Upper lobe of right lung (tissue), 1 donor: ENCODE measurements around the gene ALDH1A3. TPM values are rescaled to one million over a fixed set of nuclear protein-coding genes. Genes with fewer than 3 reads are reported as not detected.

Source experiments
- ATAC-seq: fragments of 200-7000 bp; cut with Tn5 transposase; one replicate; pipeline ENCODE4 v1.9.1; 2020; ENCODE audit warnings: mild to moderate bottlenecking, moderate library complexity
- DNase-seq: peaks from one replicate; pipeline ENCODE4 v3.0.0-alpha.2; 2020
- H3K27ac ChIP-seq: fragments of 200-600 bp; one replicate; pipeline ENCODE4 v1.8.0; 2022
- H3K27me3 ChIP-seq: fragments of 200-600 bp; one replicate; pipeline ENCODE4 v1.8.0; 2022; ENCODE audit warnings: mild to moderate bottlenecking
- H3K36me3 ChIP-seq: fragments of 200-600 bp; one replicate; pipeline ENCODE4 v1.8.0; 2022
- H3K4me1 ChIP-seq: fragments of 200-600 bp; one replicate; pipeline ENCODE4 v1.8.0; 2022
- H3K4me3 ChIP-seq: fragments of 200-600 bp; one replicate; pipeline ENCODE4 v1.8.0; 2022; ENCODE audit warnings: mild to moderate bottlenecking
- H3K9me3 ChIP-seq: fragments of 200-600 bp; one replicate; pipeline ENCODE4 v1.8.0; 2022
- intact Hi-C: fragments of 100-400 bp; cut with DNase I; formaldehyde crosslinking; loops from one replicate; pipeline ENCODE4 v1.11.0; 2022
- total RNA-seq: library from RNA; stranded (reverse); fragmentation: NEBNext Ultra II Directional; extraction: Animal tissue kit (Norgen Biotek cat#: 25700); gene quantifications from one replicate; pipeline ENCODE4 v1.2.1, GENCODE V29; 2021
- TF ChIP-seq, protein P1 (sequence below): fragments of 200-600 bp; IDR thresholded peaks from one replicate; pipeline ENCODE4 v1.8.0; 2022; ENCODE audit warnings: antibody characterized with exemption
- donor health status: DM: no; HTN: yes; CAD: no; lungs with severe emphysema.

The ALDH1A3 gene
- total RNA-seq, 1 donor from 2014 or later: 9.9 TPM

DNA sequence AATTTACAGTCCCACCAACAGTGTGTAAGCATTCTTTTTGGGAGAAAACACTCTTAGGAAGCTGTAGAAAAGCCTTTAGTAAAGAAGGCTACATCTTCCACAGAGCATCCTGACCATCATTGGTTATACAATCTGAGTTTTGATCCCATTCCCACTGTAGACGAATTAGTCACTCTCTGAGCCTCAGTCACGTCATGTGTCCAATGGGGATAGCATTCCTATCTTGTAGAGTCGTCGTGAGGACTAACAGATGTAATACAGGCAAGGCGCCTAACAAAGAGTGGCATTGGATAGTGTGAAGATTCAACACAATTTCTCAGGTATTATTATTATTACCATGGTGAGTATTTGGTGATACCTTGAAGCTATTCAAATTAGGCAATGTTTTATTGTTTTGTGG is 44.0 kb upstream of the ALDH1A3 start:
- H3K27me3 ChIP-seq: no peaks in the 10 kb centered on the region
- ATAC-seq: no peak
- no peak for DNase-seq
- no peaks in the 10 kb centered on the region for H3K4me1 ChIP-seq
- no peak overlapping the region for H3K4me3 ChIP-seq
- intact Hi-C loops: no loop called here
- no peak overlapping the region for H3K27ac ChIP-seq
- TF ChIP-seq, protein P1, sequence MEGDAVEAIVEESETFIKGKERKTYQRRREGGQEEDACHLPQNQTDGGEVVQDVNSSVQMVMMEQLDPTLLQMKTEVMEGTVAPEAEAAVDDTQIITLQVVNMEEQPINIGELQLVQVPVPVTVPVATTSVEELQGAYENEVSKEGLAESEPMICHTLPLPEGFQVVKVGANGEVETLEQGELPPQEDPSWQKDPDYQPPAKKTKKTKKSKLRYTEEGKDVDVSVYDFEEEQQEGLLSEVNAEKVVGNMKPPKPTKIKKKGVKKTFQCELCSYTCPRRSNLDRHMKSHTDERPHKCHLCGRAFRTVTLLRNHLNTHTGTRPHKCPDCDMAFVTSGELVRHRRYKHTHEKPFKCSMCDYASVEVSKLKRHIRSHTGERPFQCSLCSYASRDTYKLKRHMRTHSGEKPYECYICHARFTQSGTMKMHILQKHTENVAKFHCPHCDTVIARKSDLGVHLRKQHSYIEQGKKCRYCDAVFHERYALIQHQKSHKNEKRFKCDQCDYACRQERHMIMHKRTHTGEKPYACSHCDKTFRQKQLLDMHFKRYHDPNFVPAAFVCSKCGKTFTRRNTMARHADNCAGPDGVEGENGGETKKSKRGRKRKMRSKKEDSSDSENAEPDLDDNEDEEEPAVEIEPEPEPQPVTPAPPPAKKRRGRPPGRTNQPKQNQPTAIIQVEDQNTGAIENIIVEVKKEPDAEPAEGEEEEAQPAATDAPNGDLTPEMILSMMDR: no peak
- H3K36me3 ChIP-seq: no peaks in the 10 kb centered on the region
- H3K9me3 ChIP-seq: no peaks in the 10 kb centered on the region

DNA sequence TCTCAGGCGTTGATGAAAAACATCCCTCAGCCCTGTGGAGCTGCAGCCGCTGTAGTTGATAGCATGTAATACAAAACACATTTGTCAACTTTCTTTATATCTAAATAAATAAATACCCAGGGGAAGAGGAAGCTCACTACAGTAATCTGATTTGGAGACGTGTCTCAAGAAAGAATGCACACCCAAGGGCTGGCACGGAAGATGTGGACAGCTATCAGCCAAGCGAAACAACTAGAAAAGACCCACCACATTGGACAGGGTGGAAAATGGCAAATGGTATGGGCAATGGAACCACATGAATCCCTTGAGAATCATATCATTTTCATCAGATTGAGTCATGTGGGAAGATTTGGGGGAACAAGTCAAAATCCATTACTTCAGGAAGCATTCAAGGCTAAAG is 43.1 kb upstream of the ALDH1A3 start:
- Histone ChIP-seq H3K4me3 (no peak overlapping the region), H3K27ac (no peak overlapping the region), H3K27me3 (no peaks in the 10 kb centered on the region), H3K9me3 (no peaks in the 10 kb centered on the region), H3K36me3 (no peaks in the 10 kb centered on the region), H3K4me1 (no peaks in the 10 kb centered on the region)
- ATAC-seq (no peak), DNase-seq (no peak)
- TF ChIP-seq, protein P1: no peak
- intact Hi-C loops: no loop called here

DNA sequence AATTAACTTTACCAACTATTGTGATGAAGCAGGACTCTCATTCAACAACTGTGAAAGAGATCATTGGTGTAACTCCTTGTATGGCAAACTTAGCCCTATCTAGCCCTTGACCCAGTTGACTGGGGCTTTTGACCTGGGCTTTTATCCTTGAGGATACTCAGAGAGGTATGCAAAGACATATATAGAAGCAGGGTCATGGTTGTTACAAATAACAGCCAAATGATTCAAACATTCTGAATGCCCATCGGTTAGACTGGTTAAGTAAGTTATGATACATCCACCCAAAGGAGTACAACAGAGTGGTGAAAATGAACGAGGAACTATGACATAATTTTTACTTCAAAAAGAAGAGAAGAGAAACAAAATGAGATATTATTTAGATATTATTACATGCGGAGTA is 38.2 kb upstream of the ALDH1A3 start:
- H3K27me3 ChIP-seq: no peaks in the 10 kb centered on the region
- no peaks in the 10 kb centered on the region for H3K36me3 ChIP-seq
- TF ChIP-seq, protein P1: no peak
- DNase-seq (no peak), ATAC-seq (no peak)
- no peaks in the 10 kb centered on the region for H3K4me1 ChIP-seq
- no peaks in the 10 kb centered on the region for H3K9me3 ChIP-seq
- H3K4me3 ChIP-seq: no peak overlapping the region
- H3K27ac ChIP-seq: no peak overlapping the region
- intact Hi-C loops: no loop called here

DNA sequence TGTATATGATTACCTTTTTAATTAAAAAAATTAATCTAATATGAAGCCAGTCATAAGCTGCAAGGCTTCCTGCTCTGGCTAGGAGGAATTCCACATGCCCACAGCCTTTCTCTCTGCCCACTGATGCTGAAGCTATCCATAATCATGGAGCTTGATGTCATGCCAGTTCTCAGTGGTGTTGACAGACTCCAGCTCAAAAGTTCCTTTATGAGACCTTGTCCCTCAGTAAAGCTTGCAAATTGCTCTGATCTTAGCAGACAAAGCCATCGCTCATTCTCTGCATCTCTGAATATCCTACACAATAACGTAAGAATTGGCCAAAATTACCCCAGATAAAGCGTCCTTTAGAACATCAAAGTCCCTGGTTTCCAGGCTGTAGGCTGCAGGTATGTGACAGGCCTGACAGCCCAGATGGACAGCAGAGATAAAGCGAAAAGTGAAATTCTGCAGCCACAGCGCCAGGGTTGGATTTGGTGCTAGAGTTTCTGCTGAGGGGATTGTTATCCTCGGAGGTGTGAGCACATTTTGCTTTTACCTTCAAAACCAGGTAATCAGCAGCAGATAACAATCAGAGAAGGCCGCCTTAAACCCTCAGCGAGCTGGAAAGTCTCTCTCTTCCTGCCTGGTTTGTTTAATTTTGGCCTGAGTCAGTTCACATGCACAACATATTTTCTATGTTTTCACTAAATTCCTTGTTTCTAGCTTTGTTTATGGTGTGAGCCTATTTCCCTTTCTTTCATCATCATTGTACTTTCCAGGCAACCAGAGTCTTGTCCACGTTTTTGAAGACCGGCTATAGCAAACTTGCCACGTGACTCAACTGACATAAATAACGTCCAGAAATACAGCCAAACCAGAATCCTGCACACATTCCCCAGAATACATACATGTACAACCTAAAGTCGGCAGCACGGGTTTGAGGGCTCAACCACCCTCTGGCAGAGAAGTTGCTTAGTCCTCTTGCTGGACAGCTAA is 36.6 kb upstream of the ALDH1A3 start:
- intact Hi-C loops: no loop called here
- H3K9me3 ChIP-seq: no peaks in the 10 kb centered on the region
- H3K4me1 ChIP-seq: no peaks in the 10 kb centered on the region
- no peaks in the 10 kb centered on the region for H3K36me3 ChIP-seq
- DNase-seq (no peak), ATAC-seq (no peak)
- peaks cover 5% of the 10 kb centered on the region for H3K27me3 ChIP-seq
- H3K4me3 ChIP-seq: no peak overlapping the region
- H3K27ac ChIP-seq: no peak overlapping the region
- TF ChIP-seq, protein P1: no peak

DNA sequence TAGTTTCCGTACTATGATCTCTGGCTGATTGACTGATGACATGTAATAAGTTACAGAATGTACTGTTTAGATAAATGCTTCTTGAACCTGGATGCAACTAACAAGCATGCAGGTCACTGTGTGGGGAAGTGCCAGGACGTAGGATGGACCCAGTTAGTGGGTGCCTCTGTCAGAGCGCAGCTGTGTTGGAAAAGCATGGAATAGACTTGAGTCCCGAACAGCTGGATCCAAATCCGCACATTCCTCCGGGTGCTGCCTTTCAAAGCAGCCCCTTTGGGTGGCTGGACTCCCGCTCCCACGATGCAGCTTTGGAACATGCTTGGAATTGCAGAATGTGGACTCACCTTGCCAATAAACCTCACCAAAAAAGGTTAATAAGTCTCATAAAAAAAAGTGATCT is 35.5 kb upstream of the ALDH1A3 start:
- DNase-seq (no peak), ATAC-seq (no peak)
- no peaks in the 10 kb centered on the region for H3K36me3 ChIP-seq
- no peaks in the 10 kb centered on the region for H3K4me1 ChIP-seq
- TF ChIP-seq, protein P1: no peak
- H3K27me3 ChIP-seq: peaks cover 5% of the 10 kb centered on the region
- H3K4me3 ChIP-seq: no peak overlapping the region
- H3K9me3 ChIP-seq: no peaks in the 10 kb centered on the region
- no peak overlapping the region for H3K27ac ChIP-seq
- intact Hi-C loops: no loop called here
